Activated CD8-positive, alpha-beta memory T cell treated with anti-CD3 and anti-CD28 coated beads, Interleukin-2, amount 50 U/mL, for 24 hours (primary cell): ENCODE data around the gene COPS4.
"Not testable (repeated sequence)": the region's sequence is repeated elsewhere in the genome, so short reads cannot be mapped to it uniquely, and the experiment has no call there.

ENCODE experiments used
- DNase-seq: peaks from one replicate; pipeline ENCODE4 v3.0.0-alpha.2; 2020; ENCODE audit errors: extremely low read depth

Gene COPS4

GRCh38 chr4:83023599-83023998, 11.4 kb upstream of the COPS4 start:
- not testable (repeated sequence) for DNase-seq

- DNase-seq, result no peak
Observed at GRCh38 chr4:83024233-83024632, 10.8 kb upstream of the COPS4 start.

- DNase-seq, result no peak
Observed at GRCh38 chr4:83025563-83025962, 9.4 kb upstream of the COPS4 start.

GRCh38 chr4:83028976-83029375, 6.0 kb upstream of the COPS4 start:
- no peak for DNase-seq

GRCh38 chr4:83029688-83030087, 5.3 kb upstream of the COPS4 start:
- no peak for DNase-seq

GRCh38 chr4:83036991-83037665, 2.1 kb downstream of the COPS4 start:
- no peak for DNase-seq

- no peak for DNase-seq
Observed at GRCh38 chr4:83040269-83040668, 5.3 kb downstream of the COPS4 start.

GRCh38 chr4:83043157-83043556, 8.2 kb downstream of the COPS4 start:
- DNase-seq, result not testable (repeated sequence)

GRCh38 chr4:83043801-83044407, 8.9 kb downstream of the COPS4 start:
- DNase-seq, result no peak

GRCh38 chr4:83046693-83047473, 11.9 kb downstream of the COPS4 start:
- no peak for DNase-seq

GRCh38 chr4:83048781-83049180, 13.8 kb downstream of the COPS4 start:
- DNase-seq, result not testable (repeated sequence)

GRCh38 chr4:83054928-83055327, 19.9 kb downstream of the COPS4 start:
- DNase-seq, result no peak

GRCh38 chr4:83062739-83063138, 27.8 kb downstream of the COPS4 start:
- DNase-seq, result no peak

- DNase-seq, result no peak
Observed at GRCh38 chr4:83065266-83065665, 30.3 kb downstream of the COPS4 start.

GRCh38 chr4:83067058-83067639, 32.2 kb downstream of the COPS4 start:
- no peak for DNase-seq

- DNase-seq, result no peak
Observed at GRCh38 chr4:83071116-83071515, 36.1 kb downstream of the COPS4 start.

- no peak for DNase-seq
Observed at GRCh38 chr4:83074086-83074704, 39.2 kb downstream of the COPS4 start.

GRCh38 chr4:83074783-83075182, 39.8 kb downstream of the COPS4 start:
- DNase-seq, result not testable (repeated sequence)

- DNase-seq, result no peak
Observed at GRCh38 chr4:83075311-83076095, 40.5 kb downstream of the COPS4 start.

GRCh38 chr4:83080561-83080960, 45.6 kb downstream of the COPS4 start:
- DNase-seq, result no peak

GRCh38 chr4:83082777-83083176, 47.8 kb downstream of the COPS4 start:
- DNase-seq, result no peak
